K562 (cell line): ENCODE results near the gene GAK. TPM values are rescaled to one million over a fixed set of nuclear protein-coding genes. Genes with fewer than 3 reads are reported as not detected.

Experiments used
- ATAC-seq: fragments of 200-7000 bp; cut with Tn5 transposase; 3 replicates; pipeline ENCODE4 v1.9.1; 2020; ENCODE audit warnings: moderate library complexity
- BruUV-seq: library from RNA; stranded (reverse); fragments of 400-500 nt; replicated peaks from 2 replicates; lab custom pipeline; 2021; lab: Mats Ljungman, UMichigan
- CTCF ChIA-PET: fragments of 300-600 bp; formaldehyde crosslinking; extraction: SDS; loops from one replicate; lab custom pipeline; 2021; ENCODE audit warnings: low intra/inter-chr PET ratio; lab: Yijun Ruan, JAX
- POLR2A ChIA-PET: fragments of 300-600, 350-650 bp; sonication (Branson Sonifier 250); formaldehyde crosslinking; extraction: SDS; loops from one replicate; lab custom pipeline; 2021; ENCODE audit warnings: antibody characterized with exemption, inconsistent platforms; lab: Yijun Ruan, JAX
- DNase-seq, 4 experiments: peaks; one replicate each; pipeline versions ENCODE4 v3.0.0 to v3.0.0-alpha.2; 2011 to 2018; ENCODE audit warnings: low spot score in 3 of 4, mixed read lengths in 3 of 4; ENCODE audit errors: extremely low read depth in 1 of 4
- FAIRE-seq: peaks from 2 replicates; lab custom pipeline; 2011; peaks lifted over from hg19 to GRCh38; lab: Jason Lieb, UNC
- H2AFZ ChIP-seq: 2 replicates; pipeline ENCODE4 v1.6.0; 2011; ENCODE audit warnings: low read depth, low read length, control low read depth, inconsistent platforms
- H3K27ac ChIP-seq: fragments of 200-600 bp; 3 replicates; pipeline ENCODE4 v1.8.0; 2011; ENCODE audit warnings: low read depth, mild to moderate bottlenecking, control low read depth, inconsistent platforms, low read length, moderate library complexity, mixed read lengths; ENCODE audit errors: extremely low read depth
- H3K27me3 ChIP-seq, 2 experiments: fragments of 300-600 bp in 1 of 2; 2 replicates in 1 of 2; 3 replicates in 1 of 2; pipeline versions ENCODE4 v1.6.0 to v1.8.0; 2011; ENCODE audit warnings: inconsistent platforms in 2 of 2, low read length in 2 of 2, mild to moderate bottlenecking in 1 of 2, mixed read lengths in 1 of 2, moderate library complexity in 1 of 2; ENCODE audit not compliant: control insufficient read depth in 2 of 2, insufficient read depth in 2 of 2
- H3K36me3 ChIP-seq: fragments of 300-600 bp; 3 replicates; pipeline ENCODE4 v1.8.0; 2011; ENCODE audit warnings: mild to moderate bottlenecking, low read length, inconsistent platforms; ENCODE audit not compliant: control insufficient read depth, insufficient read depth
- H3K4me1 ChIP-seq, 2 experiments: fragments of 200-600 bp in 1 of 2; replicated peaks in 1 of 2; 2 replicates in 1 of 2; 3 replicates in 1 of 2; pipeline versions ENCODE4 v1.5.1 to v1.8.0; 2011; ENCODE audit warnings: inconsistent platforms in 2 of 2, low read length in 2 of 2, mild to moderate bottlenecking in 1 of 2, mixed read lengths in 1 of 2, moderate library complexity in 1 of 2; ENCODE audit not compliant: control insufficient read depth in 2 of 2, insufficient read depth in 2 of 2
- H3K4me2 ChIP-seq: 2 replicates; pipeline ENCODE4 v1.6.1; 2011; ENCODE audit warnings: low read length, control low read depth, inconsistent platforms, mixed read lengths; ENCODE audit not compliant: insufficient read depth
- H3K4me3 ChIP-seq: fragments of 200-600 bp; sonication (generic), shearing (Covaris generic); 2 replicates; pipeline ENCODE4 v1.5.1; 2016; ENCODE audit warnings: control low read depth, inconsistent platforms
- H3K79me2 ChIP-seq: fragments of 200-600 bp; 3 replicates; pipeline ENCODE4 v1.8.0; 2011; ENCODE audit warnings: low read length, inconsistent platforms; ENCODE audit not compliant: control insufficient read depth, insufficient read depth
- H3K9ac ChIP-seq, 2 experiments: 2 replicates each; pipeline versions ENCODE4 v1.6.0 to v1.6.1; 2011; ENCODE audit warnings: low read depth in 2 of 2, low read length in 2 of 2, control low read depth in 1 of 2, inconsistent platforms in 1 of 2, mild to moderate bottlenecking in 1 of 2, mixed read lengths in 1 of 2; ENCODE audit not compliant: insufficient read depth in 1 of 2
- H3K9me1 ChIP-seq: one replicate; pipeline ENCODE4 v1.6.0; 2011; ENCODE audit warnings: inconsistent platforms, mild to moderate bottlenecking, low read length, moderate library complexity; ENCODE audit not compliant: control insufficient read depth, insufficient read depth
- H3K9me3 ChIP-seq: replicated peaks from 2 replicates; pipeline ENCODE4 v1.5.1; 2011; ENCODE audit warnings: low read depth, low read length, inconsistent platforms; ENCODE audit not compliant: control insufficient read depth, insufficient read depth
- H4K20me1 ChIP-seq: replicated peaks from 2 replicates; pipeline ENCODE4 v1.6.1; 2011; ENCODE audit warnings: low read length, inconsistent platforms, mixed read lengths; ENCODE audit not compliant: control insufficient read depth, insufficient read depth
- ADNP ChIP-seq: fragments of 200-800 bp; sonication (Bioruptor generic); IDR thresholded peaks from 2 replicates; pipeline ENCODE4 v1.6.1; 2016; ENCODE audit warnings: missing genetic modification characterization, missing compliant biosample characterization
- CREBBP ChIP-seq: IDR thresholded peaks from one replicate; pipeline ENCODE4 v1.6.1; 2012; ENCODE audit warnings: low read depth, mild to moderate bottlenecking, control low read depth, inconsistent platforms, low read length
- HMG20A ChIP-seq: fragments of 450-650 bp; formaldehyde crosslinking; conservative IDR thresholded peaks from 2 replicates; pipeline ENCODE4 v1.4.0; 2020; ENCODE audit warnings: mild to moderate bottlenecking, mixed read lengths
- PPARD ChIP-seq: fragments of 250-450 bp; sonication (Bioruptor Pico); IDR thresholded peaks from 2 replicates; pipeline ENCODE4 v1.8.0; 2022; ENCODE audit warnings: inconsistent platforms, mild to moderate bottlenecking, moderate library complexity
- TBP ChIP-seq: optimal IDR thresholded peaks from 2 replicates; pipeline ENCODE3; 2011; ENCODE audit warnings: low read depth, low read length, improper control_type of control experiment
- ZNF239 ChIP-seq: fragments of 250-450 bp; sonication (Bioruptor Pico); IDR thresholded peaks from 2 replicates; pipeline ENCODE4 v1.4.0; 2020; ENCODE audit warnings: mild to moderate bottlenecking
- WGBS: fragments of 100-300 bp; shearing (Covaris generic); methylation state at CpG from one replicate; pipeline ENCODE4 v1.1.6; 2016; ENCODE audit warnings: low coverage, mixed read lengths; ENCODE audit not compliant: insufficient coverage; ENCODE audit errors: missing lambda C conversion rate; 5-methylcytosine and 5-hydroxymethylcytosine counted together
- in situ Hi-C: fragments of 300-500 bp; cut with MboI; formaldehyde crosslinking; loops from 4 replicates; pipeline ENCODE4 v1.15.0; 2018; ENCODE audit warnings: inconsistent platforms, mixed read lengths
- intact Hi-C: fragments of 100-400 bp; cut with micrococcal nuclease; formaldehyde crosslinking; loops from 2 replicates; pipeline ENCODE4 v1.14.2; 2022
- polyA plus RNA-seq, 8 experiments: library from polyadenylated mRNA; depleted of rRNA in 4 of 8; stranded (reverse) in 5 of 8; unstranded in 3 of 8; fragments of >200 nt; fragmentation: Nextera tagmentation in 2 of 8; fragmentation: Illumina TruSeq in 1 of 8; extraction: Ambion mirVana in 2 of 8; extraction: Trizol in 1 of 8; gene quantifications; 2 replicates each; pipeline versions ENCODE4 v1.2.1 to v1.2.3, GENCODE V29; 2011 to 2014; ENCODE audit warnings: inconsistent platforms in 1 of 8, missing spikeins in 1 of 8
- total RNA-seq, 7 experiments: library from RNA; depleted of rRNA in 6 of 7; stranded (reverse); fragments of >200 nt in 6 of 7; fragmentation: Illumina TruSeq in 2 of 7; extraction: Trizol in 2 of 7; gene quantifications; 2 replicates each; pipeline versions ENCODE4 v1.2.1 to v1.2.3, GENCODE V29; 2011 to 2021; ENCODE audit warnings: low replicate concordance in 1 of 7

The GAK gene
- total and polyA plus RNA-seq, 9 of the 15 experiments (the other 6 are each of a cell fraction or from before 2014, with no cell fraction given): 1.3 to 102 (median 16.2) TPM

DNA sequence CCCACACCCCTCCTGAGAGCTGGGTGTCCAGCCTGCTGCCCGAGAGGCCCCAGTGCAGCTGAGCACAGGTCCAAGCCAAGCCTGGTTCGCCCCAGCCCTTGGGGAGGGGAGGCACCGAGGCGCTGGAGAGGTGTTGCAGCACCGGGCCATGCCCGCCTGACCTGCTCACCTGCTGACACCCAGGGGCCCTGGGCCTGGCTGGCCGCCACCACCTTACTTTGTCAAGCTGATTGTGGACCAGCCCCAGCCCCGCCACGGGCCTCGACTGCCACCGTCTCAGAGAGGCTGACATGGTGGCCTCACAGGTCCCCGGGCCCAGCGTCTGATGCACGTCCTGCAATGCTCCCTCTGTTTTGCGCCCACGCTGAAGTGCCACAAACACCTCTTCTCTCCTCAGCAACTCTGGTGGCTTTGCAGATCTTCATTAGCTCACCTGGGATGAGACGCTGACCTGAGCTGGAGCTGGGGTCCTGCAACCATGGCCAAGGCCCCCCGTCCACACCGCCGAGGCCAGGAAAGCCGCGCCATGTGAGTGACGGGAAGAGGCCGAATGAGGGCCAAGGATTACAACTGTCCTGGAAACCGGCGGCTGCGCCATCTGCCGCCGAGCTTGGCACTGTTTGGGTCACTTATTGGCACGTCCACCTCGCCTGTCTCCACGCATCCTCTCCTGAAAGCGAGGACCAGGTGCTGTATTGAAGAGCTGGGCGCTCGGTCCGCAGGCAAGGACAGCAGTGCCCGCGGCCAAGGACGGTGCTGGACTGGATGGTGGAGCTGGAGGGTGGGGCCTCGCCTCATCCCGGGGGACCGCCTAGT, 113.8 kb downstream of the GAK start:
- Histone ChIP-seq H3K9ac (no peak overlapping the region), H3K4me1 (peaks cover 0 to 16% of the 10 kb centered on the region in 2 experiments; a peak in 2 of 5 replicates), H3K27ac (no peak overlapping the region)
- TF ChIP-seq ADNP (tag) (no peak), TBP (no peak), CREBBP (no peak), PPARD (CRISPR knock-in tag) (no peak), HMG20A (CRISPR knock-in tag) (no peak), ZNF239 (no peak)
- TF ChIP-seq, all 486 proteins: peak for 0
- ATAC-seq: no peak
- Histone ChIP-seq H3K4me2 (no peak overlapping the region), H4K20me1 (no peaks in the 10 kb centered on the region; the same call in 1 of the 2 replicates), H3K27me3 (peaks cover 30 to 86% of the 10 kb centered on the region in 2 experiments; a peak in 4 of 5 replicates), H2AFZ (no peak overlapping the region), H3K9me1 (no peaks in the 10 kb centered on the region), H3K79me2 (no peaks in the 10 kb centered on the region), H3K9me3 (no peaks in the 10 kb centered on the region), H3K36me3 (no peaks in the 10 kb centered on the region), H3K4me3 (no peak overlapping the region)
- ChIA-PET POLR2A (interaction anchor here (0.6 to 0.9 kb wide), 3 partner anchors 36 to 458 kb away, joined by 3 read pairs; no protein-coding TSS in a partner anchor), CTCF (no interaction called here)
- FAIRE-seq: no peak
- 24% methylated on average over 30 of the region's 42 CpGs for WGBS
- no peak for DNase-seq
- in situ Hi-C loops: no loop called here
- intact Hi-C loops: no loop called here
- no TSS peak for BruUV-seq
